HEK293 (cell line): Measurements from ENCODE around the gene COL18A1.
A peak's percentile ranks its signal among the peaks of the same experiment; 100 is the strongest.

Source experiments
- CTCF ChIA-PET: fragments of 350-600 bp; formaldehyde crosslinking; extraction: SDS; loops from one replicate; lab custom pipeline; 2021; ENCODE audit warnings: antibody characterized with exemption; lab: Yijun Ruan, JAX
- POLR2A ChIA-PET: fragments of 300-600 bp; formaldehyde crosslinking; extraction: SDS; loops from one replicate; lab custom pipeline; 2020; ENCODE audit warnings: antibody characterized with exemption, inconsistent platforms; lab: Yijun Ruan, JAX
- H3K27ac ChIP-seq: fragments of 200-500 bp; sonication (Bioruptor generic); 2 replicates; pipeline ENCODE4 v1.5.1; 2014; ENCODE audit warnings: low read depth, low read length, control low read depth, inconsistent platforms; ENCODE audit errors: extremely low read depth
- H3K36me3 ChIP-seq, 2 experiments: fragments of 200-500 bp in 1 of 2; sonication (Bioruptor generic) in 1 of 2; 1 replicate in 1 of 2; 2 replicates in 1 of 2; pipeline ENCODE4 v1.5.1; 2014 to 2017; ENCODE audit warnings: inconsistent platforms in 2 of 2, low read length in 2 of 2; ENCODE audit not compliant: control insufficient read depth in 2 of 2, insufficient read depth in 1 of 2
- H3K4me1 ChIP-seq: fragments of 200-500 bp; sonication (Bioruptor generic); 2 replicates; pipeline ENCODE4 v1.5.1; 2014; ENCODE audit warnings: mild to moderate bottlenecking, low read length, inconsistent platforms; ENCODE audit not compliant: control insufficient read depth, insufficient read depth
- H3K4me3 ChIP-seq: 2 replicates; pipeline ENCODE4 v1.5.1; 2011; ENCODE audit warnings: low read depth, mild to moderate bottlenecking, control low read depth, low read length, moderate library complexity
- H3K9me3 ChIP-seq: fragments of 200-500 bp; sonication (Bioruptor generic); 2 replicates; pipeline ENCODE4 v1.5.1; 2014; ENCODE audit warnings: low read depth, low read length, inconsistent platforms; ENCODE audit not compliant: control insufficient read depth, insufficient read depth
- HOXA7 ChIP-seq: sonication (generic); formaldehyde crosslinking; IDR thresholded peaks from 2 replicates; pipeline ENCODE4 v1.8.1; 2022; ENCODE audit warnings: missing genetic modification reagents, borderline replicate concordance
- MYNN ChIP-seq: fragments of 450-650 bp; formaldehyde crosslinking; IDR thresholded peaks from 2 replicates; pipeline ENCODE4 v1.5.1; 2016; ENCODE audit warnings: missing biosample characterization, missing genetic modification characterization, borderline replicate concordance
- SCRT2 ChIP-seq: fragments of 450-650 bp; formaldehyde crosslinking; IDR thresholded peaks from 2 replicates; pipeline ENCODE4 v1.5.1; 2016; ENCODE audit warnings: missing biosample characterization, missing genetic modification characterization
- SP2 ChIP-seq: fragments of 450-650 bp; formaldehyde crosslinking; IDR thresholded peaks from 2 replicates; pipeline ENCODE4 v1.5.1; 2016; ENCODE audit warnings: missing biosample characterization, missing genetic modification characterization
- TRIM28 ChIP-seq: IDR thresholded peaks from 2 replicates; pipeline ENCODE4 v1.6.1; 2011; ENCODE audit warnings: low read length, control low read depth, borderline replicate concordance
- YY1 ChIP-seq: fragments of 450-650 bp; formaldehyde crosslinking; IDR thresholded peaks from 2 replicates; pipeline ENCODE4 v1.5.1; 2018; ENCODE audit warnings: missing biosample characterization, missing genetic modification characterization
- ZBTB48 ChIP-seq: fragments of 450-650 bp; formaldehyde crosslinking; IDR thresholded peaks from 2 replicates; pipeline ENCODE4 v1.5.1; 2016; ENCODE audit warnings: missing biosample characterization, missing genetic modification characterization
- ZFP37 ChIP-seq: fragments of 450-650 bp; formaldehyde crosslinking; IDR thresholded peaks from 2 replicates; pipeline ENCODE4 v1.5.1; 2016; ENCODE audit warnings: missing biosample characterization, missing genetic modification characterization
- ZIC2 ChIP-seq: fragments of 450-650 bp; formaldehyde crosslinking; IDR thresholded peaks from 2 replicates; pipeline ENCODE4 v1.5.1; 2016; ENCODE audit warnings: missing biosample characterization, missing genetic modification characterization
- ZNF10 ChIP-seq: fragments of 450-650 bp; formaldehyde crosslinking; IDR thresholded peaks from 2 replicates; pipeline ENCODE4 v1.5.1; 2017; ENCODE audit warnings: missing biosample characterization, missing genetic modification characterization
- ZNF133 ChIP-seq: fragments of 450-650 bp; formaldehyde crosslinking; IDR thresholded peaks from 2 replicates; pipeline ENCODE4 v1.5.1; 2016; ENCODE audit warnings: missing biosample characterization, missing genetic modification characterization
- ZNF354C ChIP-seq: fragments of 450-650 bp; formaldehyde crosslinking; IDR thresholded peaks from 2 replicates; pipeline ENCODE4 v1.5.1; 2016; ENCODE audit warnings: missing biosample characterization, missing genetic modification characterization, low read depth, borderline replicate concordance
- ZNF426 ChIP-seq: fragments of 450-650 bp; formaldehyde crosslinking; IDR thresholded peaks from 2 replicates; pipeline ENCODE4 v1.5.1; 2017; ENCODE audit warnings: missing biosample characterization, missing genetic modification characterization, mild to moderate bottlenecking, inconsistent platforms, moderate library complexity
- ZNF48 ChIP-seq: fragments of 450-650 bp; formaldehyde crosslinking; IDR thresholded peaks from 2 replicates; pipeline ENCODE4 v1.5.1; 2016; ENCODE audit warnings: missing biosample characterization, missing genetic modification characterization
- ZNF510 ChIP-seq: fragments of 450-650 bp; formaldehyde crosslinking; IDR thresholded peaks from 2 replicates; pipeline ENCODE4 v1.5.1; 2018; ENCODE audit warnings: mild to moderate bottlenecking, missing genetic modification characterization, missing biosample characterization; ENCODE audit not compliant: insufficient replicate concordance
- ZNF544 ChIP-seq: fragments of 450-650 bp; formaldehyde crosslinking; IDR thresholded peaks from 2 replicates; pipeline ENCODE4 v1.5.0; 2017; ENCODE audit warnings: missing biosample characterization, missing genetic modification characterization
- ZNF560 ChIP-seq: fragments of 450-650 bp; formaldehyde crosslinking; IDR thresholded peaks from 2 replicates; pipeline ENCODE4 v1.5.1; 2017; ENCODE audit warnings: missing biosample characterization, missing genetic modification characterization, borderline replicate concordance
- TF ChIP-seq, protein P1 (sequence below): fragments of 450-650 bp; formaldehyde crosslinking; IDR thresholded peaks from 2 replicates; pipeline ENCODE4 v1.5.1; 2016; ENCODE audit warnings: missing biosample characterization, missing genetic modification characterization
- TF ChIP-seq, protein P2 (sequence below): fragments of 450-650 bp; formaldehyde crosslinking; IDR thresholded peaks from 2 replicates; pipeline ENCODE4 v1.5.1; 2016; ENCODE audit warnings: missing biosample characterization, missing genetic modification characterization
- TF ChIP-seq, protein P3 (sequence below): fragments of 450-650 bp; formaldehyde crosslinking; IDR thresholded peaks from 2 replicates; pipeline ENCODE4 v1.5.1; 2017; ENCODE audit warnings: missing biosample characterization, missing genetic modification characterization
- TF ChIP-seq, protein P4 (sequence below): fragments of 450-650 bp; formaldehyde crosslinking; IDR thresholded peaks from 2 replicates; pipeline ENCODE4 v1.5.1; 2017; ENCODE audit warnings: missing biosample characterization, missing genetic modification characterization
- TF ChIP-seq, protein P5 (sequence below): fragments of 450-650 bp; formaldehyde crosslinking; IDR thresholded peaks from 2 replicates; pipeline ENCODE4 v1.5.1; 2017; ENCODE audit warnings: missing biosample characterization, missing genetic modification characterization
- TF ChIP-seq, protein P6 (sequence below): fragments of 450-650 bp; formaldehyde crosslinking; IDR thresholded peaks from 2 replicates; pipeline ENCODE4 v1.5.1; 2017; ENCODE audit warnings: missing biosample characterization, missing genetic modification characterization

COL18A1 gene

DNA sequence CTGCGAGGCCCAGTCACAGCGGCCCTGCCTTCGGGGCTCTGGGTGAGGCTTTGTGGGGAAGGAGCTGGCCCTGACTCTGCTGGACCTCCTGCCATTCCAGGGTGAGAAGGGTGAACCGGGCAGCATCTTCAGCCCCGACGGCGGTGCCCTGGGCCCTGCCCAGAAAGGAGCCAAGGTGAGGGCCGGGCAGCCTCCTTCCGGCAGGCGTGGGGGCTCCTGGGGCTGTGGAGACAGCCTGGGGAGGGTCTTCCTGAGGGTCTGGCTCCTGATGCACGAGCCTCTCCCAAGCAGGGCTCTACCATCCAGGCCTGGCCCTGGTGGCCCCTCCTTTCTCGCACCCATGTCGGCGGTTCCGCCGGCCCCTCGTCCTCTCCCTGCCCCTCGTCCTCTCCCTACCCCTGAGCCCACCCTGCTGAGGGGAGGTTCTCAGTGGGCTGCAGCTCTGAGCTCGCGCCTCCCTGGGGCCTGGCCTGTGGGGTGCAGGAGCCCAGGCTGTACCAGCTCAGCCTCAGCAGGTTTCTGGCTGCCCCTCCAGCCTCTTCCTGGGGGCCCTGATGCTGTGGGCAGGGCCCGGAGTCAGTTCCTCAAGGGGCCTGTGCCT, 88.5 kb downstream of the COL18A1 start:
- CTCF ChIA-PET = no interaction called here
- H3K27ac ChIP-seq = no peak overlapping the region
- peaks cover 0 to 33% of the 10 kb centered on the region in 2 experiments; a peak in 1 of 3 replicates for H3K36me3 ChIP-seq
- POLR2A ChIA-PET = interaction anchor here (0.6 kb wide), 1 partner anchor 9 kb away, joined by 3 read pairs; no protein-coding TSS in a partner anchor
- TF ChIP-seq SP2 (tag by site-specific recombination) (no peak), ZIC2 (peak; percentile 74), MYNN (tag by site-specific recombination) (no peak), TRIM28 (no peak), ZNF48 (no peak)
- H3K4me1 ChIP-seq = peaks cover 4% of the 10 kb centered on the region; the same call in 1 of the 2 replicates
- no peak overlapping the region for H3K4me3 ChIP-seq
- no peaks in the 10 kb centered on the region for H3K9me3 ChIP-seq

DNA sequence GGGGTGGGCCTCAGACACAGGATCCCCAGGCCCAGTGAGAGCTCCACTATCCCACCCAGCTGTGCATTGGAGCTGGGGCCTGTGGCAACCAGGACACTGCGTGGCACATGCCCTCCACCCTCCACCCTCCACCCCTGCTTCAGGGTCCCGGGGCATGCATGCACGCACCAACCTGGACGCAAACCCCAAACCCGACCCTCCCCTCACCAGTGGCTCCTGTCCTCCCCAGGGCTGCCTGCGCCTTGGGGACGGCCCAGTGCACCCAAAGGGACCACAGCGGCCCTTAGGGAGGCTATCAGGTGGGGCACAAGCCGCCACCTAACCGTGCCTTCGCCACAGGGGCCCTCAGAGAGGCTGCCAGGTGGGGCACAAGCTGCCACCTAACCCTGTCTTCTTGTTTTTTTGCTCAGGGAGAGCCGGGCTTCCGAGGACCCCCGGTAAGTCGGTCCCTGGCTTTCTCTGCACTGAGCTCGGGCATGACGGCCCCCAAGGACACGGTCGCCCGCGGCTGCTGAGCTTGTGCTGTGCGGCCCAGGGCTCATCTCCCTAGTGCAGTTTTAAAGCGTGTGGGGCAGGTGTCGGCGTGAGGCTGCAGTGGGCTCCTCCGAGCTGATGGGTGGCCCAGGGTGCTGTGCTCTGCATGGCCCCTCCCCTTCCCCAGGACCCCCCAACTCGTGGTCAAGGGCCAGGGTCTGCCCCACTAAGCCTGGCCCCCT, 89.3 kb downstream of the COL18A1 start:
- Histone ChIP-seq H3K36me3 (peaks cover 0 to 41% of the 10 kb centered on the region in 2 experiments; a peak in 1 of 3 replicates), H3K4me3 (no peak overlapping the region), H3K27ac (no peak overlapping the region), H3K4me1 (peaks cover 1% of the 10 kb centered on the region; the same call in 1 of the 2 replicates), H3K9me3 (no peaks in the 10 kb centered on the region)
- CTCF ChIA-PET = no interaction called here
- POLR2A ChIA-PET = no interaction called here
- TF ChIP-seq, protein P1, sequence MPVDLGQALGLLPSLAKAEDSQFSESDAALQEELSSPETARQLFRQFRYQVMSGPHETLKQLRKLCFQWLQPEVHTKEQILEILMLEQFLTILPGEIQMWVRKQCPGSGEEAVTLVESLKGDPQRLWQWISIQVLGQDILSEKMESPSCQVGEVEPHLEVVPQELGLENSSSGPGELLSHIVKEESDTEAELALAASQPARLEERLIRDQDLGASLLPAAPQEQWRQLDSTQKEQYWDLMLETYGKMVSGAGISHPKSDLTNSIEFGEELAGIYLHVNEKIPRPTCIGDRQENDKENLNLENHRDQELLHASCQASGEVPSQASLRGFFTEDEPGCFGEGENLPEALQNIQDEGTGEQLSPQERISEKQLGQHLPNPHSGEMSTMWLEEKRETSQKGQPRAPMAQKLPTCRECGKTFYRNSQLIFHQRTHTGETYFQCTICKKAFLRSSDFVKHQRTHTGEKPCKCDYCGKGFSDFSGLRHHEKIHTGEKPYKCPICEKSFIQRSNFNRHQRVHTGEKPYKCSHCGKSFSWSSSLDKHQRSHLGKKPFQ (tag by site-specific recombination) = no peak
- TF ChIP-seq ZNF510 (tag by site-specific recombination) (no peak), ZNF354C (tag by site-specific recombination) (no peak), ZNF133 (no peak), ZNF560 (tag by site-specific recombination) (no peak), ZFP37 (tag by site-specific recombination) (no peak), ZNF10 (no peak), ZNF426 (tag by site-specific recombination) (no peak), HOXA7 (CRISPR knock-in tag) (no peak), YY1 (tag by site-specific recombination) (no peak), ZBTB48 (tag by site-specific recombination) (no peak), ZNF544 (tag by site-specific recombination) (no peak), SCRT2 (no peak)
- TF ChIP-seq, protein P2, sequence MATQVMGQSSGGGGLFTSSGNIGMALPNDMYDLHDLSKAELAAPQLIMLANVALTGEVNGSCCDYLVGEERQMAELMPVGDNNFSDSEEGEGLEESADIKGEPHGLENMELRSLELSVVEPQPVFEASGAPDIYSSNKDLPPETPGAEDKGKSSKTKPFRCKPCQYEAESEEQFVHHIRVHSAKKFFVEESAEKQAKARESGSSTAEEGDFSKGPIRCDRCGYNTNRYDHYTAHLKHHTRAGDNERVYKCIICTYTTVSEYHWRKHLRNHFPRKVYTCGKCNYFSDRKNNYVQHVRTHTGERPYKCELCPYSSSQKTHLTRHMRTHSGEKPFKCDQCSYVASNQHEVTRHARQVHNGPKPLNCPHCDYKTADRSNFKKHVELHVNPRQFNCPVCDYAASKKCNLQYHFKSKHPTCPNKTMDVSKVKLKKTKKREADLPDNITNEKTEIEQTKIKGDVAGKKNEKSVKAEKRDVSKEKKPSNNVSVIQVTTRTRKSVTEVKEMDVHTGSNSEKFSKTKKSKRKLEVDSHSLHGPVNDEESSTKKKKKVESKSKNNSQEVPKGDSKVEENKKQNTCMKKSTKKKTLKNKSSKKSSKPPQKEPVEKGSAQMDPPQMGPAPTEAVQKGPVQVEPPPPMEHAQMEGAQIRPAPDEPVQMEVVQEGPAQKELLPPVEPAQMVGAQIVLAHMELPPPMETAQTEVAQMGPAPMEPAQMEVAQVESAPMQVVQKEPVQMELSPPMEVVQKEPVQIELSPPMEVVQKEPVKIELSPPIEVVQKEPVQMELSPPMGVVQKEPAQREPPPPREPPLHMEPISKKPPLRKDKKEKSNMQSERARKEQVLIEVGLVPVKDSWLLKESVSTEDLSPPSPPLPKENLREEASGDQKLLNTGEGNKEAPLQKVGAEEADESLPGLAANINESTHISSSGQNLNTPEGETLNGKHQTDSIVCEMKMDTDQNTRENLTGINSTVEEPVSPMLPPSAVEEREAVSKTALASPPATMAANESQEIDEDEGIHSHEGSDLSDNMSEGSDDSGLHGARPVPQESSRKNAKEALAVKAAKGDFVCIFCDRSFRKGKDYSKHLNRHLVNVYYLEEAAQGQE = no peak
- TF ChIP-seq, protein P3, sequence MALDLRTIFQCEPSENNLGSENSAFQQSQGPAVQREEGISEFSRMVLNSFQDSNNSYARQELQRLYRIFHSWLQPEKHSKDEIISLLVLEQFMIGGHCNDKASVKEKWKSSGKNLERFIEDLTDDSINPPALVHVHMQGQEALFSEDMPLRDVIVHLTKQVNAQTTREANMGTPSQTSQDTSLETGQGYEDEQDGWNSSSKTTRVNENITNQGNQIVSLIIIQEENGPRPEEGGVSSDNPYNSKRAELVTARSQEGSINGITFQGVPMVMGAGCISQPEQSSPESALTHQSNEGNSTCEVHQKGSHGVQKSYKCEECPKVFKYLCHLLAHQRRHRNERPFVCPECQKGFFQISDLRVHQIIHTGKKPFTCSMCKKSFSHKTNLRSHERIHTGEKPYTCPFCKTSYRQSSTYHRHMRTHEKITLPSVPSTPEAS (tag by site-specific recombination) = no peak
- TF ChIP-seq, protein P4, sequence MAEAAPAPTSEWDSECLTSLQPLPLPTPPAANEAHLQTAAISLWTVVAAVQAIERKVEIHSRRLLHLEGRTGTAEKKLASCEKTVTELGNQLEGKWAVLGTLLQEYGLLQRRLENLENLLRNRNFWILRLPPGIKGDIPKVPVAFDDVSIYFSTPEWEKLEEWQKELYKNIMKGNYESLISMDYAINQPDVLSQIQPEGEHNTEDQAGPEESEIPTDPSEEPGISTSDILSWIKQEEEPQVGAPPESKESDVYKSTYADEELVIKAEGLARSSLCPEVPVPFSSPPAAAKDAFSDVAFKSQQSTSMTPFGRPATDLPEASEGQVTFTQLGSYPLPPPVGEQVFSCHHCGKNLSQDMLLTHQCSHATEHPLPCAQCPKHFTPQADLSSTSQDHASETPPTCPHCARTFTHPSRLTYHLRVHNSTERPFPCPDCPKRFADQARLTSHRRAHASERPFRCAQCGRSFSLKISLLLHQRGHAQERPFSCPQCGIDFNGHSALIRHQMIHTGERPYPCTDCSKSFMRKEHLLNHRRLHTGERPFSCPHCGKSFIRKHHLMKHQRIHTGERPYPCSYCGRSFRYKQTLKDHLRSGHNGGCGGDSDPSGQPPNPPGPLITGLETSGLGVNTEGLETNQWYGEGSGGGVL (tag by site-specific recombination) = no peak
- TF ChIP-seq, protein P5, sequence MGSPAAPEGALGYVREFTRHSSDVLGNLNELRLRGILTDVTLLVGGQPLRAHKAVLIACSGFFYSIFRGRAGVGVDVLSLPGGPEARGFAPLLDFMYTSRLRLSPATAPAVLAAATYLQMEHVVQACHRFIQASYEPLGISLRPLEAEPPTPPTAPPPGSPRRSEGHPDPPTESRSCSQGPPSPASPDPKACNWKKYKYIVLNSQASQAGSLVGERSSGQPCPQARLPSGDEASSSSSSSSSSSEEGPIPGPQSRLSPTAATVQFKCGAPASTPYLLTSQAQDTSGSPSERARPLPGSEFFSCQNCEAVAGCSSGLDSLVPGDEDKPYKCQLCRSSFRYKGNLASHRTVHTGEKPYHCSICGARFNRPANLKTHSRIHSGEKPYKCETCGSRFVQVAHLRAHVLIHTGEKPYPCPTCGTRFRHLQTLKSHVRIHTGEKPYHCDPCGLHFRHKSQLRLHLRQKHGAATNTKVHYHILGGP = no peak
- TF ChIP-seq, protein P6, sequence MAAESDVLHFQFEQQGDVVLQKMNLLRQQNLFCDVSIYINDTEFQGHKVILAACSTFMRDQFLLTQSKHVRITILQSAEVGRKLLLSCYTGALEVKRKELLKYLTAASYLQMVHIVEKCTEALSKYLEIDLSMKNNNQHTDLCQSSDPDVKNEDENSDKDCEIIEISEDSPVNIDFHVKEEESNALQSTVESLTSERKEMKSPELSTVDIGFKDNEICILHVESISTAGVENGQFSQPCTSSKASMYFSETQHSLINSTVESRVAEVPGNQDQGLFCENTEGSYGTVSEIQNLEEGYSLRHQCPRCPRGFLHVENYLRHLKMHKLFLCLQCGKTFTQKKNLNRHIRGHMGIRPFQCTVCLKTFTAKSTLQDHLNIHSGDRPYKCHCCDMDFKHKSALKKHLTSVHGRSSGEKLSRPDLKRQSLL (tag by site-specific recombination) = no peak
